Measurements from ENCODE around the gene SMG5. TPM values are rescaled to one million over a fixed set of nuclear protein-coding genes. Genes with fewer than 3 reads are reported as not detected.

The SMG5 gene
- total RNA-seq, 1 experiment from 2014 or later: 103 TPM

- H3K4me3 Mint-ChIP-seq: peak overlapping the region; percentile 97 to 98
- Histone ChIP-seq H3K79me2 (ENCODE audit: insufficient read depth, low read length) (peaks cover 22% of the 10 kb centered on the region), H3K4me1 (ENCODE audit: insufficient read depth, low read length) (no peaks in the 10 kb centered on the region), H3T11ph (ENCODE audit: low read length) (no peak overlapping the region), H2BK120ac (ENCODE audit: low read depth, low read length, poor library complexity, severe bottlenecking) (no peak overlapping the region), H3K79me1 (ENCODE audit: insufficient read depth, low read depth, low read length, poor library complexity, severe bottlenecking) (peaks cover 5% of the 10 kb centered on the region), H3K18ac (ENCODE audit: insufficient read length, low read depth, low read length) (no peak overlapping the region), H2BK5ac (ENCODE audit: insufficient read length, low read length) (no peak overlapping the region), H3K14ac (ENCODE audit: insufficient read depth, low read length) (no peak overlapping the region), H4K8ac (replicated peaks; ENCODE audit: insufficient read length, low read depth, low read length) (no peak overlapping the region), H3K9me3 (ENCODE audit: control insufficient read depth, low read depth, low read length) (no peaks in the 10 kb centered on the region), H3K56ac (ENCODE audit: insufficient read length, low read depth, low read length) (no peak overlapping the region), H2BK20ac (ENCODE audit: low read depth, low read length, poor library complexity, severe bottlenecking) (no peak overlapping the region), H2BK12ac (ENCODE audit: insufficient read length, low read depth, low read length) (no peak overlapping the region), H3K23me2 (ENCODE audit: insufficient read length, low read depth, low read length, poor library complexity, severe bottlenecking) (peaks cover 12% of the 10 kb centered on the region), H2AFZ (ENCODE audit: low read length) (no peak overlapping the region), H4K91ac (ENCODE audit: insufficient read length, low read depth, low read length) (no peak overlapping the region), H3K23ac (ENCODE audit: insufficient read length, low read depth, low read length) (no peak overlapping the region), H3K9ac (ENCODE audit: extremely low read depth, insufficient read length, low read length) (peak overlapping the region; percentile 90), H3K27ac (ENCODE audit: insufficient read length, low read depth, low read length) (no peak overlapping the region), H3K4ac (ENCODE audit: low read depth, low read length) (no peak overlapping the region), H2BK15ac (ENCODE audit: low read depth, low read length) (no peak overlapping the region), H4K5ac (ENCODE audit: insufficient read length, low read depth, low read length) (peak overlapping the region; percentile 31), H3K4me2 (ENCODE audit: insufficient read depth, insufficient read length, low read length) (peak overlapping the region; percentile 93), H2AK5ac (ENCODE audit: insufficient read length, low read length) (no peak overlapping the region), H4K20me1 (ENCODE audit: control insufficient read depth, insufficient read depth, insufficient read length) (no peaks in the 10 kb centered on the region), H3K27me3 (ENCODE audit: insufficient read depth, low read length) (no peaks in the 10 kb centered on the region)
- no peak for TF ChIP-seq CTCF (conservative IDR thresholded peaks at IDR 0.05)
- no CpG with 5 or more reads among the region's 1 CpG for WGBS (ENCODE audit: extremely low coverage, insufficient read length, low lambda C conversion rate)
- H3K4me1 Mint-ChIP-seq: peaks cover 24 to 29% of the 10 kb centered on the region in 2 experiments
- peaks cover 4 to 11% (median 5%) of the 10 kb centered on the region in 3 experiments; a peak in 6 of 7 replicates for H3K36me3 Mint-ChIP-seq (ENCODE audit: insufficient read depth in 1 of 3, low read depth in 3 of 3)
- H3K9me3 Mint-ChIP-seq: no peaks in the 10 kb centered on the region
- no peaks in the 10 kb centered on the region; the same call in 1 of the 2 replicates for H3K27me3 Mint-ChIP-seq (ENCODE audit: low read depth)
- no peak for DNase-seq
- H3K27ac Mint-ChIP-seq: peak overlapping the region; percentile 44 to 90 (median 65); a peak in 6 of 7 replicates
Measured at GRCh38 chr1:156283521-156283920, 896 bp upstream of the SMG5 start.
